Stimulated activated CD4-positive, alpha-beta T cell treated with anti-CD3 and anti-CD28 coated beads, TNF-alpha, amount 100 ng/mL, for 4 hours (primary cell): ENCODE results near the gene BCAP29.
"Not testable (repeated sequence)": the region's sequence is repeated elsewhere in the genome, so short reads cannot be mapped to it uniquely, and the experiment has no call there.

Experiments
- DNase-seq, 3 experiments: peaks; one replicate each; pipeline ENCODE4 v3.0.0-alpha.2; 2020; ENCODE audit warnings: low read depth in 3 of 3

The BCAP29 gene

DNA sequence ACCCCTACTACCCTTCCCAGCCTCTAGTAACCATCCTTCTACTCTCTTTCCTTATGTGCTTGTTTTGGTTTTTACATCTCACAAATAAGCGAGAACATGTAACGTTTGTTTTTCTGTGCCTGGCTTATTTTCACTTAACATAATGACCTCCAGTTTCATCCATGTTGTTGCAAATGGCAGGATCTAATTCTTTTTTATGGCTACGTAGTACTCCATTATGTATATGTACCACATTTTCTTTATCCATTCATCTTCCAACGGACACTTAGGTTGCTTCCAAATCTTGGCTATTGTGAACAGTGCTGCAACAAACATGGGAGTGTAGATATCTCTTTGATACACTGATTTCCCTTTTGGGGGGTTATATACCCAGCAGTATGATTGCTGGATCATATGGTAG, 47.0 kb downstream of the BCAP29 start:
- DNase-seq: no peak

- DNase-seq: no peak
Measured at GRCh38 chr7:107628461-107629064, 48.5 kb downstream of the BCAP29 start.

GRCh38 chr7:107630342-107630741, 50.3 kb downstream of the BCAP29 start:
- DNase-seq: no peak

DNA sequence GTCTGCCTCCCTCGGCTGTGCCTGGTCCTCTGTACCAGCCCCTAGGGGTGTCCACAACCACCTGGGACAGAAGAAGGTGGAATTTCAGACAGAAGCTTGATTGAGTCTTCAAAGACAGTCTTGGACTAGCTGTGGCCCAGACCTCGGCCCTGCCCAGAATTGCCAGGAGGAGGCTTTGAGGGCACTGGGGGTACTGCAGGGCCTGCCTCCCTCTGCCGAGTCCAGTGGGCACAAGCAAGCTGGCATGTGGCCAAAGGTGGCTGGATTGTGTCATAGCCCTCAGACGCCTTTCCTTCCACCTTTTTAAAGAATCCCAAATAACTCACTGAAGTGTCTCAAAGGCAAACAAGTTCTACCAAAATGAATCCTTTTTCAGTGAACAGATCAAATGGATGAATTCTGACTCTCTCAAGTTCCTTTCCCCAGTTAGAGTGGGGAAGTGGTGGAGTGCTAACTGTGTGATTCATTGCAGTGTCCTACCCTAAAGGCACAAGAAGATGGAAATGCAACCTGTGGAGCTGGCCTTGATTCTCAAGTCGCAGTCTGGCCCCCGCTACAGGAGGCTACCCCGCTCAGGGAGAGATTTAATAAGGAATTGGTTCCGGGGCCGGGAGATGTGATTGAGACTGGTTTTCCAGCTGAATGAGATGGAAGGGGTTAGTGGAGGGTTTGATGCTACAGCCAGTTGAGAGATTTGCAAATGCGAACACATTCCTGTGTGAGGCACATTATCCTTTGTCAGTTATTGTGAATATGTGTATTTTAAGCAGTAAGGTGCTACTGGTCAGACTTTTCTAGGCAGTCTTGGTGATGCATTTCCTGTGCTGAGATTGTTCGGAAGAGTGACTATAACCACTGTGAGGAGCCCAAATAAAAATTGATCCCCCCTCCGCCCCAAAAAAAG, 51.8 kb downstream of the BCAP29 start:
- DNase-seq: no peak

DNA sequence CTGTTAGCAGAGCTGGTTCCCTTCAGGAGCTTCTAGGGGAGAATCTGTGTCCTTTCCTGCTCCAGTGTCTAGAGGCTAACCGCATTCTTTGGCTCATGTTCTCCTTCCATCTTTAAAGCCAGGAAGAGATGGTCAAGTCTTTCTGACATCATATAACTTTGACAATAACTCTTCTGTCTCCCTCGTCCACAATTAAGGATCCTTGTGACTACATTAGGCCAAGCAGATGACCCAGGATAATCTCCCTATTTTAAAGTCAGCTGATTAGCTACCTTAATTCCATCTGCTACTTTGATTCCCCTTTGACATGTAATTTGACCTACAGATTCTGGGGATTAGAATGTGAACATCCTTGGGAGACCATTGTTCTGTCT, 52.4 kb downstream of the BCAP29 start:
- no peak for DNase-seq

DNA sequence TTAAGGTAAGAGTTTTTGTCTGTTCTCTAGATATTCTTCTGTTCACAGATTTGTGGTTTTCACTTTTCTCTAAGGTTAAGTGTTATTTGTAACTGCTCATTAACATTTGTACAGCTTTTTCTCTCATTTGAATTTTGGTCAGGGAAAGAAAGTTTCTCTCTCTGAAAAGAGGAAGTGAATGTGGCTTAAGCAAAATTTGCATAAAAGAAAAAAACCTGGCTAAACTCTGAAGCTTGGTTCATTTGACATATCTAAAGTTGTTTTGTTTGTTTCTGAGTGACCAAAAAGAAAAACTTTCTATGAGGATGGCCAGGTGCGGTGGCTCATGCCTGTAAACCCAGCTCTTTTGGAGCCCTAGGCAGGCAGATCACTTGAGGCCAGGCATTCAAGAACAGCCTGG, 58.5 kb downstream of the BCAP29 start:
- no peak for DNase-seq

DNA sequence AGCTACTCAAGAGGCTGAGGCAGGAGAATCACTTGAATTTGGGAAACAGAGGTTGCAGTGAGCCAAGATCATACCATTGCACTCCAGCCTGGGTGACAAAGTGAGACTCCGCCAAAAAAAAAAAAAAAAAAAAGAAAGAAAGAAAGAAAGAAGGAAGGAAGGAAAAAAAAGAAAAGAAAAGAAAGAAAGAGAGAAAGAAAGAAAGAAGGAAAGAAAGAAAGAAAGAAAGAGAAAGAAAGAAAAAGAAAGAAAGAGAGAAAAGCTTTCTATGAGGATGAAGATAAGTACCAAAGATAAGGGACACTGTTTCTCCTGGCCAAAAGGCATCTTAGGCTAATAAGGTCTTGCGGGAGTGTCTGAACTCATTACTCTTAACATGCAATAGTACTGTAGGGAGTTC, 59.0 kb downstream of the BCAP29 start:
- DNase-seq: not testable (repeated sequence)

- DNase-seq: no peak
Measured at GRCh38 chr7:107641676-107642075, 61.6 kb downstream of the BCAP29 start.

GRCh38 chr7:107642501-107642900, 62.5 kb downstream of the BCAP29 start:
- no peak for DNase-seq

- no peak for DNase-seq
Measured at GRCh38 chr7:107643407-107643806, 63.4 kb downstream of the BCAP29 start.

DNA sequence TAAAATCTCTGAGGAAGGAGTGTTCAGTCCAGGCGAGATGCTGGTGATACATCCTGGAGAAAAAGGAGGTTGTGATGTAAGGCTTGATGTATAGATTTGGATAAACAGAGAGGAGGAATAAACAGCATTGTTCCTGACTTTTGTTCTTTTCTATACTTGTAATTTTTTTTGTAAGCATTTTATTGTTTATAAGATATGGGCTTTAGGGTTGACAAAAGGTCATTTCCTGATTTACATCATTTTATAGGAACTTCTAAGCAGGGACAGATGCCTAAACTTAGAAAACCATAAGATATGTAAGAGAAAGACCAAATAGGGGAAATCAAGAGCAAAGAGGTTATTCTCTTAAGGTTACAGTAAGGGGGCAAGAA, 63.9 kb downstream of the BCAP29 start:
- no peak for DNase-seq

- no peak for DNase-seq
Measured at GRCh38 chr7:107644309-107644974, 64.4 kb downstream of the BCAP29 start.

- DNase-seq: no peak
Measured at GRCh38 chr7:107652642-107653041, 72.6 kb downstream of the BCAP29 start.

- DNase-seq: no peak
Measured at GRCh38 chr7:107658467-107658866, 78.4 kb downstream of the BCAP29 start.

GRCh38 chr7:107659666-107660065, 79.6 kb downstream of the BCAP29 start:
- peak in 1 of 3 experiments; percentile 5 for DNase-seq

DNA sequence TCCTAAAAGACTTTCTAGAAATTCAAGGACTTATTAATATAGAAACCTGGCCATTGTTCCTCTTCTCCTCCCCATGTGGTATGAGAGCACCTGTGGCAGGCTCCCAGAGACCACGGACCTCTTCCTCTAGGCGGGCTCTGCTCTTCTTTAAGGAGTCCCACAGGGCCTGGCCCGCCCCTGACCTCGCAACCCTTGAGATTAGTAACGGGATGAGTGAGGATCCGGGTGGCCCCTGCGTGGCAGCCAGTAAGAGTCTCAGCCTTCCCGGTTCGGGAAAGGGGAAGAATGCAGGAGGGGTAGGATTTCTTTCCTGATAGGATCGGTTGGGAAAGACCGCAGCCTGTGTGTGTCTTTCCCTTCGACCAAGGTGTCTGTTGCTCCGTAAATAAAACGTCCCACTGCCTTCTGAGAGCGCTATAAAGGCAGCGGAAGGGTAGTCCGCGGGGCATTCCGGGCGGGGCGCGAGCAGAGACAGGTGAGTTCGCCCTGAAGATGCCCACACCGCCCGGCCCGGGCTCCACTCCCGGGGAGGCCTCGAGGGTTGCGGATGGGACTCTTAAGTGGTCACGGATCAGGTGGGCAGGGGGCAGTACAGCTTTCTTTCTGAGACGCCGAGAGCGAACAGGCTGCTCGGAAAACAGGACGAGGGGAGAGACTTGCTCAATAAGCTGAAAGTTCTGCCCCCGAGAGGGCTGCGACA, 80.5 kb downstream of the BCAP29 start, which contains the start of gene SLC26A4:
SLC26A4 (plus strand) TSS at position 448 of the 700 bp plus-strand sequence. CDS start 814 bp downstream, outside the sequence.
- peak in 1 of 3 experiments; percentile 22 for DNase-seq

GRCh38 chr7:107661081-107661864, 81.2 kb downstream of the BCAP29 start:
- DNase-seq: peak in 2 of 3 experiments; percentile 13 to 39

DNA sequence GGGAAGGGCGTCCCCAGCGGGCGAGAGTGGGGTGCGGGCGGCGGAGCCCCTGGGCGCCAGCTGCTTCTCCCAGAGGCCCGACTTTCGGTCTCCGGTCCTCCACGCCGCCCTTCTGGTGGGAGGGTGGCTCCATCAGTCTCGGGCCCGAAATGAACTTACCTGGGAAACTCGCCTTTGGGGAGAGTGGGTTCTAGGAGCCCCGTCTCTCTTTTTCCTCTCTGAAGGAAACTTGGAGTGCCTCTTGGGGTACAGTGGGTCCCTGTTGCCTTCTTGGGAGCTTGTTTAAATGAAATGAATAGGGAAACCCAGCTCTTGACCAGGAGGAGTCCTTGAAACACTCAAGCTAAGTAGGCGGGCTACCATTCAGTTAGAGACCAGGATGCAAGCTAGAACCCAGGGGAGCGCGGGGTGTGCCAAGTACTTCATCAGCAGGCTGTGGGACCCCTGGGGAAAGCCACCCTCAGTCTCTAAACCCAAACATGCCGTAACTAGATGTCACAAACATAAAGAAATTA, 81.9 kb downstream of the BCAP29 start:
- no peak for DNase-seq

DNA sequence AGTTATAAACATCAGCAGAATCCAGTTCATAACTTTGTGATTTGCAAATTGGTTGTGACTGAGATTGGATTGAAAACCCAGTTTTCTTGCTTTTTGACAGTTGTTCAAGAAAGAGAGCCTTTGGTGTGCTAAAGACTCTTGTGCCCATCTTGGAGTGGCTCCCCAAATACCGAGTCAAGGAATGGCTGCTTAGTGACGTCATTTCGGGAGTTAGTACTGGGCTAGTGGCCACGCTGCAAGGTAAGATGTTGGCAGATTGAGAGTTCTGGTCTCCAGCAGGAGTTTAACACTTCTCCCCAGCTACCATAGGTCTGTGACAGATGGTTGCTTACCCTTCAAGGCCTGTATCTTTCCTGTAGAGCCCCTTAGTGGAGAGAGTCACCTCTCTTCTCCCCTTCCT, 83.2 kb downstream of the BCAP29 start:
- no peak for DNase-seq

GRCh38 chr7:107666790-107667189, 86.7 kb downstream of the BCAP29 start:
- DNase-seq: no peak

DNA sequence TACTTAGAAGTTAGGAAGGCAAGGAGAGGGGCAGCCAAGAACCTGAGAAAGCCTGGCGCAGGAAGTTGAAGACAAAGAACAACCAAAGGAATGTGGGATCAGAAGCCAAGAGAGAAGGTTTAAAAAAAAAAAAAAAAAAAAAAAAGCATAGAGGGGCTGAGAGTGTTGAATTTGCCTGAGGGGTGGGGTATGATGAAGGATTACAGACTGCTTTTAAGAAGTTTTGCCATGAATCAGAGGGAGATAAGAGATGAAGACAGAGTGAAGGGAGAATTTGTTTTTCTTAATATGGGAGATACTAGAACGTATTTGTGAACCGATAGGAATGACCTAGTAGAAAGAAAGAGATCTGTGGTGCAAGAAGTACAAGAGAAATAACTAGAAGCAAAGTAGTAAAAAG, 87.3 kb downstream of the BCAP29 start:
- DNase-seq: no peak
